H1 (cell line): ENCODE results near the gene SLC16A9. TPM values are rescaled to one million over a fixed set of nuclear protein-coding genes. Genes with fewer than 3 reads are reported as not detected.

Experiments
- CTCF ChIA-PET: fragments of 300-600 bp; sonication (Branson Sonifier 250); formaldehyde crosslinking; loops from one replicate; lab custom pipeline; 2021; ENCODE audit not compliant: partially characterized antibody; lab: Charles Lee
- POLR2A ChIA-PET: fragments of 300-600 bp; sonication (Branson Sonifier 250); formaldehyde crosslinking; loops from one replicate; lab custom pipeline; 2021; ENCODE audit warnings: inconsistent platforms; ENCODE audit not compliant: partially characterized antibody; lab: Charles Lee
- DNase-seq, 2 experiments: peaks; one replicate each; pipeline versions ENCODE4 v3.0.0 to v3.0.0-alpha.2; 2010 to 2022; ENCODE audit warnings: low spot score in 2 of 2, low read depth in 1 of 2, mixed read lengths in 1 of 2
- FAIRE-seq: peaks from 2 replicates; lab custom pipeline; 2011; peaks lifted over from hg19 to GRCh38; lab: Jason Lieb, UNC
- H2AFZ ChIP-seq: 2 replicates; pipeline ENCODE4 v1.8.1; 2012; ENCODE audit warnings: low read length, inconsistent platforms
- H2AK5ac ChIP-seq: 2 replicates; pipeline ENCODE4 v1.6.1; 2013; ENCODE audit warnings: low read depth, low read length
- H2BK120ac ChIP-seq: replicated peaks from 2 replicates; pipeline ENCODE3; 2013; ENCODE audit warnings: low read depth, low read length, inconsistent platforms
- H2BK12ac ChIP-seq: 2 replicates; pipeline ENCODE4 v1.6.1; 2013; ENCODE audit warnings: low read depth, low read length
- H2BK15ac ChIP-seq: 2 replicates; pipeline ENCODE4 v1.6.1; 2013; ENCODE audit warnings: low read length
- H2BK20ac ChIP-seq: 2 replicates; pipeline ENCODE4 v1.6.1; 2013; ENCODE audit warnings: low read length
- H2BK5ac ChIP-seq: 2 replicates; pipeline ENCODE4 v1.6.1; 2013; ENCODE audit warnings: low read depth, low read length
- H3K14ac ChIP-seq: 2 replicates; pipeline ENCODE4 v1.6.1; 2013; ENCODE audit warnings: inconsistent platforms; ENCODE audit not compliant: insufficient read length
- H3K18ac ChIP-seq: 2 replicates; pipeline ENCODE4 v1.6.1; 2013; ENCODE audit warnings: low read length; ENCODE audit errors: extremely low read depth
- H3K23ac ChIP-seq: 2 replicates; pipeline ENCODE4 v1.6.1; 2013; ENCODE audit warnings: inconsistent platforms; ENCODE audit not compliant: insufficient read length
- H3K23me2 ChIP-seq: 2 replicates; pipeline ENCODE4 v1.6.1; 2013; ENCODE audit warnings: low read depth, low read length
- H3K27ac ChIP-seq: 2 replicates; pipeline ENCODE4 v1.6.1; 2011; ENCODE audit warnings: low read depth, low read length, inconsistent platforms
- H3K27me3 ChIP-seq, 4 experiments: replicated peaks in 1 of 4; 1 replicate in 1 of 4; 2 replicates in 3 of 4; pipeline versions ENCODE4 v1.6.1 to v1.8.1; 2011 to 2013; ENCODE audit warnings: low read length in 3 of 4, mild to moderate bottlenecking in 3 of 4, inconsistent platforms in 2 of 4, mixed read lengths in 2 of 4, moderate library complexity in 1 of 4; ENCODE audit not compliant: control insufficient read depth in 3 of 4, insufficient read depth in 3 of 4; ENCODE audit errors: extremely low read depth in 1 of 4
- H3K36me3 ChIP-seq, 4 experiments: 2 replicates each; pipeline versions ENCODE4 v1.6.1 to v1.8.1; 2011 to 2013; ENCODE audit warnings: mild to moderate bottlenecking in 4 of 4, low read length in 3 of 4, moderate library complexity in 2 of 4, control low read depth in 1 of 4, inconsistent platforms in 1 of 4; ENCODE audit not compliant: insufficient read depth in 4 of 4, control insufficient read depth in 2 of 4
- H3K4ac ChIP-seq: replicated peaks from 2 replicates; pipeline ENCODE3; 2013; ENCODE audit warnings: low read length, low read depth, mixed read lengths, inconsistent platforms; ENCODE audit not compliant: insufficient read length
- H3K4me1 ChIP-seq, 4 experiments: replicated peaks in 1 of 4; 1 replicate in 1 of 4; 2 replicates in 3 of 4; pipeline versions ENCODE4 v1.6.1 to v1.8.1; 2011 to 2013; ENCODE audit warnings: low read length in 3 of 4, inconsistent platforms in 2 of 4, mixed read lengths in 1 of 4; ENCODE audit not compliant: insufficient read depth in 4 of 4, control insufficient read depth in 3 of 4
- H3K4me2 ChIP-seq, 2 experiments: 2 replicates each; pipeline versions ENCODE4 v1.6.1 to v1.8.1; 2011 to 2013; ENCODE audit warnings: low read depth in 2 of 2, low read length in 2 of 2, control low read depth in 1 of 2, inconsistent platforms in 1 of 2, mild to moderate bottlenecking in 1 of 2; ENCODE audit not compliant: insufficient read depth in 1 of 2
- H3K4me3 ChIP-seq, 4 experiments: fragments of 200-600, 300-600 bp in 1 of 4; sonication (generic), shearing (Covaris generic), sonication (Bioruptor Twin) in 1 of 4; 2 replicates each; pipeline versions ENCODE4 v1.5.1 to v1.8.1; 2011 to 2016; ENCODE audit warnings: low read length in 4 of 4, low read depth in 3 of 4, control low read depth in 2 of 4, inconsistent platforms in 2 of 4, mild to moderate bottlenecking in 2 of 4, mixed read lengths in 1 of 4, moderate library complexity in 1 of 4; ENCODE audit not compliant: insufficient read depth in 2 of 4; ENCODE audit errors: extremely low read depth in 1 of 4
- H3K56ac ChIP-seq: replicated peaks from 2 replicates; pipeline ENCODE3; 2013; ENCODE audit warnings: low read depth, mild to moderate bottlenecking, mixed read lengths, low read length, inconsistent platforms; ENCODE audit not compliant: insufficient read length
- H3K79me1 ChIP-seq: 2 replicates; pipeline ENCODE4 v1.6.1; 2013; ENCODE audit warnings: low read depth, low read length, control low read depth
- H3K79me2 ChIP-seq, 2 experiments: 2 replicates each; pipeline versions ENCODE4 v1.6.1 to v1.8.1; 2012 to 2013; ENCODE audit warnings: low read length in 2 of 2, mild to moderate bottlenecking in 2 of 2, inconsistent platforms in 1 of 2; ENCODE audit not compliant: insufficient read depth in 2 of 2, control insufficient read depth in 1 of 2
- H3K9ac ChIP-seq, 4 experiments: replicated peaks in 1 of 4; 1 replicate in 1 of 4; 2 replicates in 3 of 4; pipeline versions ENCODE4 v1.6.1 to v1.8.1; 2011 to 2013; ENCODE audit warnings: low read depth in 3 of 4, low read length in 3 of 4, control low read depth in 2 of 4, mild to moderate bottlenecking in 2 of 4, moderate library complexity in 2 of 4, inconsistent platforms in 1 of 4; ENCODE audit errors: extremely low read depth in 1 of 4
- H3K9me3 ChIP-seq, 2 experiments: 2 replicates each; pipeline versions ENCODE4 v1.6.1 to v1.8.1; 2012 to 2013; ENCODE audit warnings: mild to moderate bottlenecking in 2 of 2, moderate library complexity in 2 of 2, control low read depth in 1 of 2, inconsistent platforms in 1 of 2, low read depth in 1 of 2, low read length in 1 of 2, mixed read lengths in 1 of 2; ENCODE audit not compliant: insufficient read depth in 2 of 2
- H4K20me1 ChIP-seq, 2 experiments: replicated peaks in 1 of 2; 2 replicates each; pipeline versions ENCODE3 to v1.8.1; 2011 to 2013; ENCODE audit warnings: inconsistent platforms in 2 of 2, low read length in 2 of 2, mild to moderate bottlenecking in 1 of 2; ENCODE audit not compliant: insufficient read depth in 2 of 2, control insufficient read depth in 1 of 2
- H4K5ac ChIP-seq: 2 replicates; pipeline ENCODE4 v1.6.1; 2013; ENCODE audit warnings: low read length, low read depth, mixed read lengths, inconsistent platforms; ENCODE audit not compliant: insufficient read length
- H4K8ac ChIP-seq: 2 replicates; pipeline ENCODE4 v1.8.0; 2013; ENCODE audit warnings: mild to moderate bottlenecking, moderate library complexity, low read length, inconsistent platforms; ENCODE audit not compliant: insufficient read depth; ENCODE audit errors: extremely low read depth
- H4K91ac ChIP-seq: replicated peaks from 2 replicates; pipeline ENCODE3; 2013; ENCODE audit warnings: low read length, mixed read lengths, inconsistent platforms; ENCODE audit not compliant: insufficient read length
- ATF2 ChIP-seq: IDR thresholded peaks from 2 replicates; pipeline ENCODE4 v1.6.1; 2012; ENCODE audit warnings: low read length, inconsistent platforms
- GABPA ChIP-seq: IDR thresholded peaks from 2 replicates; pipeline ENCODE4 v1.6.1; 2011; ENCODE audit warnings: mild to moderate bottlenecking, low read length, moderate library complexity, borderline replicate concordance; ENCODE audit not compliant: insufficient read depth
- RXRA ChIP-seq: IDR thresholded peaks from 2 replicates; pipeline ENCODE4 v1.6.1; 2011; ENCODE audit warnings: low read depth, mild to moderate bottlenecking, low read length, moderate library complexity; ENCODE audit not compliant: insufficient read depth
- TCF12 ChIP-seq: IDR thresholded peaks from 2 replicates; pipeline ENCODE4 v1.6.1; 2011; ENCODE audit warnings: low read depth, mild to moderate bottlenecking, low read length
- polyA plus RNA-seq, 7 experiments: library from polyadenylated mRNA; depleted of rRNA in 3 of 7; stranded (reverse) in 5 of 7; unstranded in 2 of 7; fragments of >200 nt in 5 of 7; fragments of 200-250 nt in 2 of 7; gene quantifications; 1 replicate in 5 of 7; 2 replicates in 1 of 7; 4 replicates in 1 of 7; pipeline versions ENCODE4 v1.2.1 to v1.2.3, GENCODE V29; 2011 to 2013; ENCODE audit warnings: missing spikeins in 2 of 7, mixed read lengths in 2 of 7
- total RNA-seq: library from RNA; stranded (reverse); fragmentation: NEBNext Ultra II Directional; extraction: Animal tissue kit (Norgen Biotek cat#: 25700); gene quantifications from 2 replicates; pipeline ENCODE4 v1.2.1, GENCODE V29; 2021

Gene SLC16A9
- total and polyA plus RNA-seq, 2 of the 8 experiments (the other 6 are each of a cell fraction or from before 2014, with no cell fraction given) = 11.2 to 20.5 TPM

DNA sequence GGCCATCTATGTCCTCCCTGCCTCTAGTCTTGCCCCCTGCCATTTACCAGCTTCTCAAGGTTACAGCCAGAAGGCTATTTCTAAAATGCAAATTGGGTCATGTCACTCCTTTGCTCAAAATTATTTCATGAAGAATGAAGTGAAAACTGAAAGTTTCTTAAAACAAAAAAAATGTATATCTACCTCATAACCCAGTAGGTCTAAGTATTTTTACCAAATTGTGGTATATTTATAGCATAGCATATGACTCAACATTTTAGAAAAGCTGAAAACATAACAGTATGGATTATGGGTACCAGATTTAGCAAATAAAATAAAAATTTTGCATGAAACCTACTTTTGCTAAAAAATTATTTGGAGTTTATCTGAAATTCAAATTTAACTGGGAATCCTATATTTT lies 78.4 kb downstream of the SLC16A9 start:
- H3K9me3 ChIP-seq = no peaks in the 10 kb centered on the region
- no peak overlapping the region for H2BK120ac ChIP-seq
- H2BK15ac ChIP-seq = no peak overlapping the region
- no peak overlapping the region for H2AFZ ChIP-seq
- H3K18ac ChIP-seq = no peak overlapping the region
- no peak overlapping the region for H3K27ac ChIP-seq
- no peak overlapping the region for H4K91ac ChIP-seq
- no peaks in the 10 kb centered on the region for H3K79me2 ChIP-seq
- FAIRE-seq (no peak), DNase-seq (no peak)
- H2BK12ac ChIP-seq = no peak overlapping the region
- no peak overlapping the region for H2AK5ac ChIP-seq
- no peak overlapping the region for H3K23ac ChIP-seq
- peaks cover 3 to 6% (median 3%) of the 10 kb centered on the region in 4 experiments; a peak in 5 of 7 replicates for H3K4me1 ChIP-seq
- H3K4ac ChIP-seq = no peak overlapping the region
- H3K23me2 ChIP-seq = no peaks in the 10 kb centered on the region
- no peaks in the 10 kb centered on the region for H3K79me1 ChIP-seq
- no peak overlapping the region for H4K8ac ChIP-seq
- no peak overlapping the region for H3K56ac ChIP-seq
- H4K5ac ChIP-seq = no peak overlapping the region
- POLR2A ChIA-PET = no interaction called here
- no peak overlapping the region for H3K4me3 ChIP-seq
- no peaks in the 10 kb centered on the region for H4K20me1 ChIP-seq
- no peak overlapping the region for H3K4me2 ChIP-seq
- no peak overlapping the region for H3K9ac ChIP-seq
- TF ChIP-seq RXRA = no peak
- no peak for TF ChIP-seq GABPA
- TF ChIP-seq ATF2 = no peak
- no peak for TF ChIP-seq TCF12
- CTCF ChIA-PET = interaction anchor here (2.3 to 4.2 kb wide), 4 partner anchors 8 to 199 kb away, joined by 8 to 33 read pairs (median 8); no protein-coding TSS in a partner anchor
- no peaks in the 10 kb centered on the region for H3K27me3 ChIP-seq
- no peak overlapping the region for H2BK5ac ChIP-seq
- H3K36me3 ChIP-seq = no peaks in the 10 kb centered on the region
- H2BK20ac ChIP-seq = no peak overlapping the region
- no peak overlapping the region for H3K14ac ChIP-seq
